Measurements from ENCODE around the gene DYNC1I1.

DYNC1I1 gene

GRCh38 chr7:95886501-95887090 lies 114.2 kb downstream of the DYNC1I1 start:
- ChIA-PET CTCF (no interaction called here), POLR2A (no interaction called here)
- DNase-seq (ENCODE audit: extremely low spot score) = no peak
- TF ChIP-seq CTCF (IDR thresholded peaks at IDR 0.05; ENCODE audit: control extremely low read depth, extremely low read depth, low read depth, missing control alignments) = no peak

GRCh38 chr7:95893484-95893883 lies 121.1 kb downstream of the DYNC1I1 start:
- ChIA-PET CTCF (no interaction called here), POLR2A (no interaction called here)
- no peak for TF ChIP-seq CTCF (IDR thresholded peaks at IDR 0.05; ENCODE audit: control extremely low read depth, extremely low read depth, low read depth, missing control alignments)
- no peak for DNase-seq (ENCODE audit: extremely low spot score)

GRCh38 chr7:95897557-95898251 lies 125.3 kb downstream of the DYNC1I1 start:
- ChIA-PET CTCF (no interaction called here), POLR2A (no interaction called here)
- no peak for TF ChIP-seq CTCF (IDR thresholded peaks at IDR 0.05; ENCODE audit: control extremely low read depth, extremely low read depth, low read depth, missing control alignments)
- DNase-seq (ENCODE audit: extremely low spot score) = no peak

- DNase-seq (ENCODE audit: extremely low spot score) = no peak
- ChIA-PET POLR2A (no interaction called here), CTCF (interaction anchor here (0.9 to 1.7 kb wide), 3 partner anchors 10 to 29 kb away, joined by 3 to 4 read pairs (median 3); no protein-coding TSS in a partner anchor)
Measured at GRCh38 chr7:95899919-95900513, 127.7 kb downstream of the DYNC1I1 start.

GRCh38 chr7:95901006-95901405 lies 128.7 kb downstream of the DYNC1I1 start:
- CTCF ChIA-PET = interaction anchor here (0.9 to 1.7 kb wide), 4 partner anchors 9 to 14 kb away, joined by 3 to 4 read pairs (median 3); no protein-coding TSS in a partner anchor

More at GRCh38 chr7:95899919-95900513, 127.7 kb downstream of the DYNC1I1 start:
- TF ChIP-seq CTCF (IDR thresholded peaks at IDR 0.05; ENCODE audit: control extremely low read depth, extremely low read depth, low read depth, missing control alignments) = no peak

More at GRCh38 chr7:95901006-95901405, 128.7 kb downstream of the DYNC1I1 start:
- no peak for TF ChIP-seq CTCF (IDR thresholded peaks at IDR 0.05; ENCODE audit: control extremely low read depth, extremely low read depth, low read depth, missing control alignments)
- POLR2A ChIA-PET = no interaction called here
- DNase-seq (ENCODE audit: extremely low spot score) = no peak

All from GM10248 (cell line).